ENCODE data around the gene ADCY5. TPM values are rescaled to one million over a fixed set of nuclear protein-coding genes. Genes with fewer than 3 reads are reported as not detected.

The ADCY5 gene
- total RNA-seq, 1 donor, result under 0.01 TPM

DNA sequence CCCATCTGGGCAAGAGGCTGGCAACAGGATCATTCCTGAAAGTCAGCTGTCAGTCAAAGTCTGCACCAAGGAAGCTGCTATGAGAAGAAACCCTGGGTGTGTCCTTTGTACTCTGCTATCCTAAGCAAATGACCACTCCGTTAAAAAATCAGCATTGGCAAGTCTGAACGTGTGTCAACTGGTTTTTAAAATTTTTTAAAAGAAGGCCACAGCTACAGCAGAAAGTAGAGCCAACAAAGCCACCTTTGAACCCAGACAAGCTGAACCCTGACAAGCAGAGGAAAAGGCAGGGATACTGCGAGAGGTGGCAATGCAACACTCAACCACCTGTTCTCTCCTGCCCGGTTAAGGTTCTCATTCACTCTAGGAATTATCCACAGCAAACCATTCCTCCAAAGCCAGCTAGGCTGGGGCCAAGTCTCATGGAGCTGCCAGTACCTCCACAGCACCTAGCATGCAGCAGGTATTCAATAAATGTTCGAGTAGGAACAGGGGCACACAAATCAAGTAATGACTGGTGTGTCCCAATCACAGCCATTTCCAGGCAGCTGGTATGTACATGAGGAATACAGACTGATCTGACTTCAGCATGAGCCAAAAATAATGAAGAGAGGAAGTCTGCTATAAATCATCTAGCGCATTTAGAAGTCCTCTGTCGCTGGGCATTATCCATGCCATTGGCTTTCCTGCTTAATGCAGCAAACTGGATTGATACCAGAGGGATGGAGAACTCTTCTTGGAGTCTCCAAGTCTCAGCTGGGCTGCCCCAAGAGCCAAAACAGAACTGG lies 76.0 kb downstream of the ADCY5 start:
- no peak for DNase-seq (ENCODE audit: low read depth)
- TF ChIP-seq, protein P1, sequence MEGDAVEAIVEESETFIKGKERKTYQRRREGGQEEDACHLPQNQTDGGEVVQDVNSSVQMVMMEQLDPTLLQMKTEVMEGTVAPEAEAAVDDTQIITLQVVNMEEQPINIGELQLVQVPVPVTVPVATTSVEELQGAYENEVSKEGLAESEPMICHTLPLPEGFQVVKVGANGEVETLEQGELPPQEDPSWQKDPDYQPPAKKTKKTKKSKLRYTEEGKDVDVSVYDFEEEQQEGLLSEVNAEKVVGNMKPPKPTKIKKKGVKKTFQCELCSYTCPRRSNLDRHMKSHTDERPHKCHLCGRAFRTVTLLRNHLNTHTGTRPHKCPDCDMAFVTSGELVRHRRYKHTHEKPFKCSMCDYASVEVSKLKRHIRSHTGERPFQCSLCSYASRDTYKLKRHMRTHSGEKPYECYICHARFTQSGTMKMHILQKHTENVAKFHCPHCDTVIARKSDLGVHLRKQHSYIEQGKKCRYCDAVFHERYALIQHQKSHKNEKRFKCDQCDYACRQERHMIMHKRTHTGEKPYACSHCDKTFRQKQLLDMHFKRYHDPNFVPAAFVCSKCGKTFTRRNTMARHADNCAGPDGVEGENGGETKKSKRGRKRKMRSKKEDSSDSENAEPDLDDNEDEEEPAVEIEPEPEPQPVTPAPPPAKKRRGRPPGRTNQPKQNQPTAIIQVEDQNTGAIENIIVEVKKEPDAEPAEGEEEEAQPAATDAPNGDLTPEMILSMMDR (IDR thresholded peaks at IDR 0.05; ENCODE audit: insufficient read depth, low read length), result no peak
- H3K4me3 ChIP-seq (ENCODE audit: low read depth, low read length), result no peak overlapping the region

DNA sequence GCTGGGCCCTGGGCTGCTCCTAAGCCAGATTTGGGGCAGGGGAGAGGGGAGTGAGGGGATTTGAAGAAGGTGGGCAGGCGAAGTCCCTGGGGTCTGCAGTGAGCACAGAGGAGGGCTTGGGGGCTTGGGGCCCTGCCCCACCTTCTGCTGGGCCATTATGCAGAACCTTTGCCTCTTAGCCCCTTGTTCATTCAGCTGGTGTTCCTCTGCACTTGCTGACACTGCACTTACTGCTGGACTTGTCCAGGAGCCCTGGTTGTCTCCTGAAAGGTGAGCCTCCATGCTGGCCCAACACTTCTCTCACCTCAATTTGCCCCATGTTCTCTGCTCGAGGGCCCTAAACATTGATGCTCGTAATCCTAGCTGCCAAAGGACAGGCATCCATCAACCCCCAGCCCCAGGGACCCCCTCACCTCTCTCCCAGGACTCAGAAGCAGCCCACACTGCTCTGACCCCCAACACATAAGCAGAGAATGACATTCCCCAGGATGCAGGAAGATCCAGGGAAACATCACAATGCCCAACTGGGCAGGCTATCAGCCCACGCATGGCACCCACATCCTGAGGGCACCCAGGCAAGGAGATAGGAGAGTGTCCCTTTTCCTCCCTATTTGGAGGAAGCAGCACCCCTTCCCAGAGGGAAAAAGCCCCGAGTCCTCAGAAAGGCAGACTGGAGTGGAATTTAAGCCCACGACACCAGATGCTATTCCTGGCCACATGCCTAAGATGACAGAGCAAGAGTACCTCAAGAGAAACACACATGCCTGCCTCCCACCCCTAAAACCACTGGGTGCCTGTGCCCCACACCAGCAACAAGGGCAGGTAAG lies 76.8 kb downstream of the ADCY5 start:
- H3K4me3 ChIP-seq (ENCODE audit: low read depth, low read length), result no peak overlapping the region
- DNase-seq (ENCODE audit: low read depth), result no peak
- TF ChIP-seq, protein P1 (IDR thresholded peaks at IDR 0.05; ENCODE audit: insufficient read depth, low read length), result no peak

DNA sequence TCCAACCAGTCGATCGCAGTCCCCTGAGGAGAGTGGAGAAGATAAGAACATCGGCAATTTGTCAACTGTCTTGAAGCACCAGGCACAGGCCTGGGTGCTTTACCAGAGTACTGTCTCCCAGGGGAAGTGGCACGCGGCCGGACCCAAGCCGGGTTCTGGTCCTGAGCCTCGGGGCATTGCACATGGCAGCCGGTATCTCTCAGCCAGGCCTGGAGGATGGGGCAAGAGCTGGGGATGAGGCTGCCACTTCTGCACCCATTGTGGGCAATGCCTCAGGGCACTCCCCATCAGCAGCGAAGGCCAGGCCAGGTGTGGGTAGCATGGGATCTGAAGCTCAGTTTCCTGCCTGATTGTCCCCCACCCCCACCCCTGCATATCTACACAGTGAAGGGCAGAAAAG lies 77.5 kb downstream of the ADCY5 start:
- TF ChIP-seq, protein P1 (IDR thresholded peaks at IDR 0.05; ENCODE audit: insufficient read depth, low read length), result no peak
- DNase-seq (ENCODE audit: low read depth), result no peak
- no peak overlapping the region for H3K4me3 ChIP-seq (ENCODE audit: low read depth, low read length)

DNA sequence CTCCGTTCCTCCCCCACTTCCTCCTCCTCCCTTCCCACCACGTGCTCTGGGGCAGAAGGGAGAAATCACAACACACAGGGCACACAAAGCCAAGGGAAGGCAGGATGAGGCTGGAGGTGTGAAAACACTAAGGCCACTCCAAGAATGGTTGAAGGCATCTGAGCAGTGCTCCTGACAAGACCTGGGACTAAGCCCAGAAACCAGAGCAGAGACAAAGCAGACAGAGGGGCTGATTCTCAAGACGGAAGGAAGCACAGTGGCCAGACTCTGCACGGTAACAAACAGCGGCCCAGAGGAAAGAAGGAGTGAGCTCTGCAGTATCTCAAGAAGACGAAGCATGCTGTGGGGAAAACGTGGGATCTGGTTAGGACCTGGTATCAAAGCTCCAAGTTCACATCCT lies 78.1 kb downstream of the ADCY5 start:
- TF ChIP-seq, protein P1 (IDR thresholded peaks at IDR 0.05; ENCODE audit: insufficient read depth, low read length), result no peak
- DNase-seq (ENCODE audit: low read depth), result no peak
- H3K4me3 ChIP-seq (ENCODE audit: low read depth, low read length), result no peak overlapping the region

DNA sequence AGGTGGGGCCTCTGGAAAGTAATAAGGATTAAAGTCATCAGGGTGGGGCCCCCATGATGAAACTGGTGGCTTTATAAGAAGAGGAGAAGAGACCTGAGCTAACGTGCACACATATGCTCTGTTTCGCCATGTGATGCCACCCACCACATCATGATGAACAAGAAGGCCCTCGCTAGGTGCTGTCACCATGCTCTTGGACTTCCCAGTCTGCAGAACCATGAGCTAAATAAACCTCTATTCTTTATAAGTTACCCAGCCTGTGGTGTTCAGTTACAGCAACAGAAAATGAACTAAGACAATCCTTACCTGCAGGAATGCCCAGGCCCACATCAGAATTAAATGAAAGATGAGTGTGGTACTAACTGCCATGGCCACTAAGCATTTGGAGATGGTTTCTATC lies 79.8 kb downstream of the ADCY5 start:
- TF ChIP-seq, protein P1 (IDR thresholded peaks at IDR 0.05; ENCODE audit: insufficient read depth, low read length), result no peak

DNA sequence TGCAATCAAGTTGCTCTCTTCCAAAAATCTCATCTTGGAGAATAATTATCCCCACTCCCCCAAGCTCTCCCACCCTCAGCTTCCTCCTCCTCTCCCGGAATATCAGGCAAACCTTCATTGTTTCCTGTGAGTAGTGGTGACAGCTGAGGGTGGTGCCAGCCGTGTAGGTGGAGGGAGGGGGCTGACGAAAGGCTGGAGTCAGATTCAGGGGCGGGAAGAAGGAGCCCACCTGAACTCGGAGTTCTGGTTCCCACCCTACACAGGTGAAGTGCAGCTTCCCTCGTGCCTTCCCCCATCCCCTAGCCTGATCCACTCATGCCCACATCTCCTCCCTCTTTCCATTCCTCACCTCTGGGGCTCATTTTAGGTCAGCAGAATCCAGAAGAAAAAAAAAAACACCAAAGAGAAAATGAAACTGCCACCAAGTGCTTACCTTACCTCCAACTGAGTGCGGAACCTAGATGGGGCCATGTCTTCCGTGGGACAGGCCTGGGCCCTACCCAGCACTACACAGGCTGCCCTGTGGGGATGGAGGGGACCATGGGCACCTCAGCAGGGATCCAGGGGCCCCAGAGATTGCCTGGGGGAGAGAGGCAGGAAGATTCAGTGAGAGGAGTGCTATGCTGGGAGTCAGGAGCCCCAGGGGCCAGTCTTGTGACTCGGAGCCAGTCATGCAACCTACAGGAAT lies 81.3 kb downstream of the ADCY5 start:
- H3K4me3 ChIP-seq (ENCODE audit: low read depth, low read length), result no peak overlapping the region
- no peak for DNase-seq (ENCODE audit: low read depth)
- TF ChIP-seq, protein P1 (IDR thresholded peaks at IDR 0.05; ENCODE audit: insufficient read depth, low read length), result no peak

More for the DNA sequence above, 79.8 kb downstream of the ADCY5 start:
- no peak overlapping the region for H3K4me3 ChIP-seq (ENCODE audit: low read depth, low read length)
- no peak for DNase-seq (ENCODE audit: low read depth)

Measured in fibroblast of the aortic adventitia (primary cell).